Measurements from ENCODE around the gene GZMM. TPM values are rescaled to one million over a fixed set of nuclear protein-coding genes. Genes with fewer than 3 reads are reported as not detected.

GZMM gene
- total and polyA plus RNA-seq, 2 of the 13 experiments (the other 11 are each of a cell fraction or from before 2014, with no cell fraction given), result 0.07 TPM; not detected in 1

DNA sequence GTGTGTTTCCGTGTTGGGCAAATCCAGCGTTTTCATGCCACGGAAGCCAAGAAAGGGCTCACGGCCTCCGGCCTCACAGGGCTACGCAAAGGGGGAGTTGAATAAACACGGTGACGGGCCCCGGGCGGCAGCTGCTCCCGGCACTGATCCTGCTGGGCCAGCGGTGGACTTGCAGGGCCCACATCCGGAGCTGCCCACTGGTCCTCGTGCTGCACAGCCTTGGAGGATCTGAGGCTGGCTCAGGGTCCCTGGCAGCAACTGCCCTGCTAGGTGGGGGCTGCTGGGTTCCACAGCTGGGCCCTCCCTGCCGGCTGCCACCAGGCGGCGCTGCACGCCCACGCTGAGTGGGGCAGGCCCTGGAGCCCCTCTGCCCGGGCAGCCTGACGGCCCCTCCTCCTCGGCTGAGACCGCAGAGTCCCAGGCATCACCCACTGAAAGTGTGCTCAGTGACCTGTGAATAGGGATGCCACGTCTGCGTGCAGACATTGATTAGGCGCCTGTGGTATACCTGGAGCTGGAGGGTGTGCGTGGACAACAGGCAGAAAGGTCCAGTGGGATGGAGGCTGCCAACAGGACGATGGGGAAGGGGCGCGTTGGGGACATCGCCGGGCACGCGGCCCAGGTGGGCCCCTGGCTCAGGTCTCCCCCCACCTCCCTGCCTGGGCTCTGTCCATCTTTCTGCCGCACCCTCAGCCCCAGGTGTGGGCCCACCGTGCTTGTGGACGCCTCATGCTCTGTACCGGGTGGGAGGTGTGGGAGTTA, 40.6 kb downstream of the GZMM start (continued):
- TF ChIP-seq FOXO1 (CRISPR knock-in tag; IDR thresholded peaks at IDR 0.05) (no peak; the same call in 1 of the 2 replicates), KDM5A (IDR thresholded peaks at IDR 0.05; ENCODE audit: borderline replicate concordance, low read length) (no peak), ELF1 (CRISPR knock-in tag; IDR thresholded peaks at IDR 0.05) (peak; percentile 40; the same call in 1 of the 2 replicates), GTF3A (CRISPR knock-in tag; conservative IDR thresholded peaks at IDR 0.05) (no peak), KLF13 (CRISPR knock-in tag; IDR thresholded peaks at IDR 0.05) (peak; percentile 6; the same call in 1 of the 2 replicates), ZNF746 (CRISPR knock-in tag; IDR thresholded peaks at IDR 0.05) (no peak), HIVEP1 (CRISPR knock-in tag; IDR thresholded peaks at IDR 0.05) (peak; percentile 41; the same call in 1 of the 2 replicates), ZNF33A (CRISPR knock-in tag; IDR thresholded peaks at IDR 0.05; ENCODE audit: borderline replicate concordance) (0 out of 2 replicates have a peak, but pooled peaks have one; percentile 70), ZNF616 (CRISPR knock-in tag; IDR thresholded peaks at IDR 0.05; ENCODE audit: low read depth) (no peak), MIXL1 (CRISPR knock-in tag; IDR thresholded peaks at IDR 0.05) (peak; percentile 21; the same call in 1 of the 2 replicates), FOXM1 (CRISPR knock-in tag; IDR thresholded peaks at IDR 0.05) (no peak), SP2 (CRISPR knock-in tag; IDR thresholded peaks at IDR 0.05) (peak; percentile 27; the same call in 1 of the 2 replicates), ZNF589 (CRISPR knock-in tag; conservative IDR thresholded peaks at IDR 0.05) (no peak), ZNF557 (CRISPR knock-in tag; IDR thresholded peaks at IDR 0.05) (no peak), NFYC (CRISPR knock-in tag; IDR thresholded peaks at IDR 0.05) (no peak), EHMT2 (IDR thresholded peaks at IDR 0.05; ENCODE audit: borderline replicate concordance, low read depth, low read length) (no peak)
- TF ChIP-seq, protein P1, sequence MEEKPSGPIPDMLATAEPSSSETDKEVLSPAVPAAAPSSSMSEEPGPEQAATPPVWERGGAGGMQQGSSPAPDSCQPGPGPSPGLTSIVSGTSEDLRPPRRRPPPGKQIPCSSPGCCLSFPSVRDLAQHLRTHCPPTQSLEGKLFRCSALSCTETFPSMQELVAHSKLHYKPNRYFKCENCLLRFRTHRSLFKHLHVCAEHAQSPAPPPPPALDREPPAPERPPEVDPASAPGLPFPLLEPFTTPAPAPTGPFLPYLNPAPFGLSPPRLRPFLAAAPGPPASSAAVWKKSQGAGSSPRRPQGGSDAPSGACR (CRISPR knock-in tag; IDR thresholded peaks at IDR 0.05), result no peak
- TF ChIP-seq, protein P2, sequence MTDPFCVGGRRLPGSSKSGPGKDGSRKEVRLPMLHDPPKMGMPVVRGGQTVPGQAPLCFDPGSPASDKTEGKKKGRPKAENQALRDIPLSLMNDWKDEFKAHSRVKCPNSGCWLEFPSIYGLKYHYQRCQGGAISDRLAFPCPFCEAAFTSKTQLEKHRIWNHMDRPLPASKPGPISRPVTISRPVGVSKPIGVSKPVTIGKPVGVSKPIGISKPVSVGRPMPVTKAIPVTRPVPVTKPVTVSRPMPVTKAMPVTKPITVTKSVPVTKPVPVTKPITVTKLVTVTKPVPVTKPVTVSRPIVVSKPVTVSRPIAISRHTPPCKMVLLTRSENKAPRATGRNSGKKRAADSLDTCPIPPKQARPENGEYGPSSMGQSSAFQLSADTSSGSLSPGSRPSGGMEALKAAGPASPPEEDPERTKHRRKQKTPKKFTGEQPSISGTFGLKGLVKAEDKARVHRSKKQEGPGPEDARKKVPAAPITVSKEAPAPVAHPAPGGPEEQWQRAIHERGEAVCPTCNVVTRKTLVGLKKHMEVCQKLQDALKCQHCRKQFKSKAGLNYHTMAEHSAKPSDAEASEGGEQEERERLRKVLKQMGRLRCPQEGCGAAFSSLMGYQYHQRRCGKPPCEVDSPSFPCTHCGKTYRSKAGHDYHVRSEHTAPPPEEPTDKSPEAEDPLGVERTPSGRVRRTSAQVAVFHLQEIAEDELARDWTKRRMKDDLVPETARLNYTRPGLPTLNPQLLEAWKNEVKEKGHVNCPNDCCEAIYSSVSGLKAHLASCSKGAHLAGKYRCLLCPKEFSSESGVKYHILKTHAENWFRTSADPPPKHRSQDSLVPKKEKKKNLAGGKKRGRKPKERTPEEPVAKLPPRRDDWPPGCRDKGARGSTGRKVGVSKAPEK (CRISPR knock-in tag; IDR thresholded peaks at IDR 0.05; ENCODE audit: borderline replicate concordance), result peak; percentile 46; the same call in 1 of the 2 replicates
- TF ChIP-seq, protein P3, sequence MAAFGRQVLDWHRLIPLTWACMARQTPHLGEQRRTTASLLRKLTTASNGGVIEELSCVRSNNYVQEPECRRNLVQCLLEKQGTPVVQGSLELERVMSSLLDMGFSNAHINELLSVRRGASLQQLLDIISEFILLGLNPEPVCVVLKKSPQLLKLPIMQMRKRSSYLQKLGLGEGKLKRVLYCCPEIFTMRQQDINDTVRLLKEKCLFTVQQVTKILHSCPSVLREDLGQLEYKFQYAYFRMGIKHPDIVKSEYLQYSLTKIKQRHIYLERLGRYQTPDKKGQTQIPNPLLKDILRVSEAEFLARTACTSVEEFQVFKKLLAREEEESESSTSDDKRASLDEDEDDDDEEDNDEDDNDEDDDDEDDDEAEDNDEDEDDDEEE (CRISPR knock-in tag; IDR thresholded peaks at IDR 0.05), result 0 out of 2 replicates have a peak, but pooled peaks have one; percentile 48
- TF ChIP-seq, protein P4, sequence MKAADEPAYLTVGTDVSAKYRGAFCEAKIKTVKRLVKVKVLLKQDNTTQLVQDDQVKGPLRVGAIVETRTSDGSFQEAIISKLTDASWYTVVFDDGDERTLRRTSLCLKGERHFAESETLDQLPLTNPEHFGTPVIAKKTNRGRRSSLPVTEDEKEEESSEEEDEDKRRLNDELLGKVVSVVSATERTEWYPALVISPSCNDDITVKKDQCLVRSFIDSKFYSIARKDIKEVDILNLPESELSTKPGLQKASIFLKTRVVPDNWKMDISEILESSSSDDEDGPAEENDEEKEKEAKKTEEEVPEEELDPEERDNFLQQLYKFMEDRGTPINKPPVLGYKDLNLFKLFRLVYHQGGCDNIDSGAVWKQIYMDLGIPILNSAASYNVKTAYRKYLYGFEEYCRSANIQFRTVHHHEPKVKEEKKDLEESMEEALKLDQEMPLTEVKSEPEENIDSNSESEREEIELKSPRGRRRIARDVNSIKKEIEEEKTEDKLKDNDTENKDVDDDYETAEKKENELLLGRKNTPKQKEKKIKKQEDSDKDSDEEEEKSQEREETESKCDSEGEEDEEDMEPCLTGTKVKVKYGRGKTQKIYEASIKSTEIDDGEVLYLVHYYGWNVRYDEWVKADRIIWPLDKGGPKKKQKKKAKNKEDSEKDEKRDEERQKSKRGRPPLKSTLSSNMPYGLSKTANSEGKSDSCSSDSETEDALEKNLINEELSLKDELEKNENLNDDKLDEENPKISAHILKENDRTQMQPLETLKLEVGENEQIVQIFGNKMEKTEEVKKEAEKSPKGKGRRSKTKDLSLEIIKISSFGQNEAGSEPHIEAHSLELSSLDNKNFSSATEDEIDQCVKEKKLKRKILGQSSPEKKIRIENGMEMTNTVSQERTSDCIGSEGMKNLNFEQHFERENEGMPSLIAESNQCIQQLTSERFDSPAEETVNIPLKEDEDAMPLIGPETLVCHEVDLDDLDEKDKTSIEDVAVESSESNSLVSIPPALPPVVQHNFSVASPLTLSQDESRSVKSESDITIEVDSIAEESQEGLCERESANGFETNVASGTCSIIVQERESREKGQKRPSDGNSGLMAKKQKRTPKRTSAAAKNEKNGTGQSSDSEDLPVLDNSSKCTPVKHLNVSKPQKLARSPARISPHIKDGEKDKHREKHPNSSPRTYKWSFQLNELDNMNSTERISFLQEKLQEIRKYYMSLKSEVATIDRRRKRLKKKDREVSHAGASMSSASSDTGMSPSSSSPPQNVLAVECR (CRISPR knock-in tag; IDR thresholded peaks at IDR 0.05; ENCODE audit: borderline replicate concordance), result peak; percentile 48; the same call in 1 of the 2 replicates

Measured in HepG2 (cell line).